SK-N-MC (cell line): ENCODE results near the gene GGT6.

ENCODE experiments used
- EZH2 ChIP-seq: fragments of 200-600 bp; sonication (generic); IDR thresholded peaks from one replicate; pipeline ENCODE4 v1.6.1; 2017; ENCODE audit warnings: antibody characterized with exemption
- FOXP2 ChIP-seq: optimal IDR thresholded peaks from 2 replicates; pipeline ENCODE3; 2011; ENCODE audit warnings: mild to moderate bottlenecking, moderate library complexity; ENCODE audit not compliant: insufficient read depth; ENCODE audit errors: extremely low read length, control extremely low read depth
- POLR2AphosphoS5 ChIP-seq: IDR thresholded peaks from 2 replicates; pipeline ENCODE4 v1.6.1; 2012; ENCODE audit warnings: mild to moderate bottlenecking, low read depth, low read length, borderline replicate concordance

DNA sequence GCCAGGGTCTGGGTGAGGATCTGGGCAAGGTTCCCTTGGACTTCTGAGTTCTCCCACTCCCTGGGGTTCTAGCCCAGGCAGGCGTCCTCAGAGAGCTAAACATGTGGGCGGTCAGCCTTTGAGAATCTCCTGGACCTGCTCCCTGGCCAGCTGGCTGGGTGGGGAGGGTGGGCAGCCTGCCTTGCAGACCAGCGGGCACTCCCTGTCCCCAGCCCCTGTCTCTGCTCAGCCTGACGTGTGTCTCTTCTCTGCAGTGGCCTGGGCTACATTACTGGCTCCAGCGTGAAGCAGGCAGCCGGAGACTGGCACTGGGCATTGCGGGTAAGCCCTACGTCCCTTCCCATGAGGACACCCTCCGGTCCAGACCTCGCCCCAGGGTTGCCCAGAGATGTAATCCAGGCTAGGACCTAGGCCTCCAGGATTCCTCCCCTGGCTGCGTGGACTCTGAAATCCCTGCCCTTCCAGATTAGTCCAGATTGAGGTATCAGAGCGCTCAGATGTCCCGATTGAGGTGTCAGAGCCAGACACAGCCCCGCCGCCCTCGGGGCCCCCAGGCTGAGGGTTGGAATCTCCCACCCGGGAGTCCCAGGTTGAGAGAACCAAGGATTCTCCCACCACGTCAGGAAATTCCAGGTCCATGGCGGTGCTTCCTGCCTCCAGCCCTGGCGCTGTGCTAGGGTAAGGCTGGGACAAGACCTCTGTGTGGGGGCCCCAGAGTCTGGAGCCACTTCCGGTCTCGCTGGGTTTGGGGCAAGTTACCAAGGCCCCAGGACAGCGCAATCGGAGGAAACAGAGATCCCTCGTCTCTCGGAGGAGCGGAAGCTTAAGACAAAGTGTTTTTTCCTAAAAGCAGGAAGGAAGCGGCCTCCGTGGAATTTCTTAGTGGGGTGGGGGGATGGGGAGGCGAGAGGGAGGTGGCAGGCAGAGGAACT lies 29.3 kb downstream of the GGT6 start:
- TF ChIP-seq EZH2 (no peak), POLR2AphosphoS5 (no peak), FOXP2 (no peak)
